Measurements from ENCODE around the gene FGF2. TPM values are rescaled to one million over a fixed set of nuclear protein-coding genes. Genes with fewer than 3 reads are reported as not detected.
"Not testable (repeated sequence)": the region's sequence is repeated elsewhere in the genome, so short reads cannot be mapped to it uniquely, and the experiment has no call there.

FGF2 gene
- total RNA-seq, 1 experiment from 2014 or later: not detected

DNA sequence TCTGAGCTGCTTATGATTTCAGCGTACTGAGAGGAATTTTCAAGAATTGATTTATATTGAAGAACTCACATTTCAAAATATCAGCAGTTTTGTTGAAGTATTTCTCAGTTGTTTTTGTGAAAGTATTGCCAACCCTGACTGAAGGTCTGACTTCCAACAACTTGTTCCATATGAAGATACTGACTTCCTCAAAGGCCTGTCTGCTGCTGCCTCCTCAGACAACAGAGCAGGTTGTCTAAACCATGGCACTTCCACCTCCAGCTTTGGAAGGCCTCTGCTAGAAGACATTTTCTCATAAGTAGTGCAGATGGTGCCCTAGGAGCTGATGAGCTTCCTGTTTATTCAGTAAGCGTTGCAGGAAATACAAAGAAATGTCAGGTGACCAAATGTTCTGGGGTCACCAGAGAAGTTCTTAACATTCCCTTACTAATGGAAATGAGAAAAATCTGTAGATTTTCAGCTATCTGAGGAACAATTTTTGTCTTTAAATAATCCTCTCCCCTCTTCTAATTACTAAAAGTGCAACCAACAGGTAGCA is 28.8 kb downstream of the FGF2 start:
- no peak overlapping the region for H2AFZ ChIP-seq (ENCODE audit: low read length)
- H3K9me3 ChIP-seq (ENCODE audit: low read length): no peaks in the 10 kb centered on the region
- no peaks in the 10 kb centered on the region for H3K36me3 ChIP-seq (ENCODE audit: insufficient read depth, low read length)
- no peak overlapping the region for H3K4me2 ChIP-seq (ENCODE audit: low read depth, low read length, poor library complexity, severe bottlenecking)
- H3K27me3 ChIP-seq (ENCODE audit: low read length): no peaks in the 10 kb centered on the region
- no peak overlapping the region for H3K4me3 ChIP-seq (ENCODE audit: low read length)
- H3K79me2 ChIP-seq (ENCODE audit: low read length): no peaks in the 10 kb centered on the region
- H3K9ac ChIP-seq (ENCODE audit: low read length): no peak overlapping the region
- no peaks in the 10 kb centered on the region for H3K9me2 ChIP-seq (replicated peaks; ENCODE audit: insufficient read depth, low read length)
- no peak for DNase-seq
- H3K4me1 ChIP-seq (ENCODE audit: low read length): no peaks in the 10 kb centered on the region
- no peaks in the 10 kb centered on the region for H4K20me1 ChIP-seq (ENCODE audit: insufficient read depth, low read depth, low read length)
- no peak overlapping the region for H3K27ac ChIP-seq (ENCODE audit: low read length)

DNA sequence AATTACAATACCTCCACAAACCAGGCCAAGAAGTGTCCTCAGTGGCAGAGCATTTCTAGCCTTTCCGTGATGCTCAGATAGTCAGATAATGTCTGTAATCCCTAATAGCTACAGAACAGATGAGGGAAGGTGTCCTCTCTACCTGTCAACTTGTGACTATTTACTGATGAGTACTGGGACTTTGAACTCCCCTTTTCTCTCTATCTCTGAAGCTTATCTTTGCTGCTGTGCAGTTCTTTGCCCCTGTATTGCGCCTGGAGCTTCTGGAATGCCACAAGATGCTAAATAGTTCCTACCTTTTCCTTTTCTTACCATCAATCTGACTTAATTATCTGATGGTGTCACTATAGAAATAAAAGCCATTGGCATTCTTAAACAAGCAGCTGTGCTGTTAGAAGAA is 30.5 kb downstream of the FGF2 start:
- no peaks in the 10 kb centered on the region for H4K20me1 ChIP-seq (ENCODE audit: insufficient read depth, low read depth, low read length)
- H3K27me3 ChIP-seq (ENCODE audit: low read length): no peaks in the 10 kb centered on the region
- no peak overlapping the region for H3K4me2 ChIP-seq (ENCODE audit: low read depth, low read length, poor library complexity, severe bottlenecking)
- H3K4me1 ChIP-seq (ENCODE audit: low read length): no peaks in the 10 kb centered on the region
- H3K9me3 ChIP-seq (ENCODE audit: low read length): no peaks in the 10 kb centered on the region
- no peak overlapping the region for H3K27ac ChIP-seq (ENCODE audit: low read length)
- no peak overlapping the region for H3K4me3 ChIP-seq (ENCODE audit: low read length)
- no peak for DNase-seq
- H2AFZ ChIP-seq (ENCODE audit: low read length): no peak overlapping the region
- no peaks in the 10 kb centered on the region for H3K36me3 ChIP-seq (ENCODE audit: insufficient read depth, low read length)
- no peaks in the 10 kb centered on the region for H3K79me2 ChIP-seq (ENCODE audit: low read length)
- no peaks in the 10 kb centered on the region for H3K9me2 ChIP-seq (replicated peaks; ENCODE audit: insufficient read depth, low read length)
- no peak overlapping the region for H3K9ac ChIP-seq (ENCODE audit: low read length)

DNA sequence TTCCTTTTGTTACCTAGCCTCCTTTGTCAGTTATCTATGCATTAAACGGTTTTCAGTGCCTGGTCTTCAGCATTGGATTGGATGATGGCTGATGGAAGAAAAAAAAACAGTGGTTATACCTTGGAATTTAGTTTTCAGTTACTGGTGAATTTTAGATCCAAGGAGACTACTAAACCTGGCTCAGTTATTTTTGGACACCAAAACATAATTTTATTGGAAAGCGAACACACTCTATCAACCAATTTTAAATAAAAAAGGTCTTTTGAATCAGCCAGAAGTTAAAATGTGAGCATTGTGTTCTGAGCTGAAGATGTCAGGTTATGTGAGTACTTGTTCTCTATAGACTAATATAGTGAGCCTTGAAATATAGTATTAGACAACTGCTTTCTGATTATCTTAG is 32.1 kb downstream of the FGF2 start:
- no peaks in the 10 kb centered on the region for H3K9me2 ChIP-seq (replicated peaks; ENCODE audit: insufficient read depth, low read length)
- H3K36me3 ChIP-seq (ENCODE audit: insufficient read depth, low read length): no peaks in the 10 kb centered on the region
- H3K27ac ChIP-seq (ENCODE audit: low read length): no peak overlapping the region
- no peak overlapping the region for H3K4me2 ChIP-seq (ENCODE audit: low read depth, low read length, poor library complexity, severe bottlenecking)
- H3K4me3 ChIP-seq (ENCODE audit: low read length): no peak overlapping the region
- no peaks in the 10 kb centered on the region for H4K20me1 ChIP-seq (ENCODE audit: insufficient read depth, low read depth, low read length)
- no peaks in the 10 kb centered on the region for H3K27me3 ChIP-seq (ENCODE audit: low read length)
- no peak overlapping the region for H2AFZ ChIP-seq (ENCODE audit: low read length)
- no peaks in the 10 kb centered on the region for H3K9me3 ChIP-seq (ENCODE audit: low read length)
- DNase-seq: no peak
- H3K4me1 ChIP-seq (ENCODE audit: low read length): no peaks in the 10 kb centered on the region
- no peaks in the 10 kb centered on the region for H3K79me2 ChIP-seq (ENCODE audit: low read length)
- no peak overlapping the region for H3K9ac ChIP-seq (ENCODE audit: low read length)

DNA sequence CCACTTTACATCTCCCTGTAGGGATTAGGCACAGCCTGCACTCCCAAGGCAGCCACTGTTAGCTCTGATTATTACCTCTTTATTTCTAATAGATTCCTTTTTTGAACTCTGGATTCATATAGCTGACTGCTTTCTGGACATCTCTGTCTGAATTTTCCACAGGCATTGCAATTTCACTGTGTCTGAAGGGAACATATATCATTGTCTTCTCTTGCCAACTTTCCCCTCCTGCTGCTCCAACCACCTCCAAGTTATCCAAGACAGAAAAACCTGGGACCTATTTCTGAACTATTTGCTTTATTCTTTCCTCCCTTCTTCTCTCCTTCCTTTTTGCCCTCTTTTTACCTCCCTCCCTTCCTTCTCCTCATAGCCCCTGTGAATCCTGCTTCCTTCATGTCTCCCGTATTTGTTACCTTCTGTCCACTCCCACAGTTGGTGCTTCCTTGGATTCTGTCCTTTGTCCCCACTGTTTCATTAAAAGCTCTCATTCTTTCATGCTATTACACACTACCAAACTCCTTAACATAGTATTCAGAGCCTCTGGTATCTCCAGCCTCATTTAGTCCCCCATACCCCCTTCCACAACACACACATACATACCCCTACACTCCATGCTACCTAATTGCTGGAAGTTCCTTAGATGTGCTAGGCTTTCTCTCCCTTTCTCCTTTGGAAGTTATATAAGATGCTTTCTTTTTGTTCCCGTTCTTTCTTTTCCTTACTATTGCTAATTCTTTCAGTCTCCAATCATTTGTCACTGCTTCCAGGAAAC is 34.7 kb downstream of the FGF2 start:
- H3K9me3 ChIP-seq (ENCODE audit: low read length): no peaks in the 10 kb centered on the region
- H2AFZ ChIP-seq (ENCODE audit: low read length): no peak overlapping the region
- no peak overlapping the region for H3K4me2 ChIP-seq (ENCODE audit: low read depth, low read length, poor library complexity, severe bottlenecking)
- H3K4me3 ChIP-seq (ENCODE audit: low read length): no peak overlapping the region
- no peaks in the 10 kb centered on the region for H3K79me2 ChIP-seq (ENCODE audit: low read length)
- no peaks in the 10 kb centered on the region for H3K27me3 ChIP-seq (ENCODE audit: low read length)
- H3K36me3 ChIP-seq (ENCODE audit: insufficient read depth, low read length): no peaks in the 10 kb centered on the region
- no peak for DNase-seq
- no peak overlapping the region for H3K27ac ChIP-seq (ENCODE audit: low read length)
- no peaks in the 10 kb centered on the region for H3K4me1 ChIP-seq (ENCODE audit: low read length)
- H4K20me1 ChIP-seq (ENCODE audit: insufficient read depth, low read depth, low read length): no peaks in the 10 kb centered on the region
- no peak overlapping the region for H3K9ac ChIP-seq (ENCODE audit: low read length)
- H3K9me2 ChIP-seq (replicated peaks; ENCODE audit: insufficient read depth, low read length): no peaks in the 10 kb centered on the region

DNA sequence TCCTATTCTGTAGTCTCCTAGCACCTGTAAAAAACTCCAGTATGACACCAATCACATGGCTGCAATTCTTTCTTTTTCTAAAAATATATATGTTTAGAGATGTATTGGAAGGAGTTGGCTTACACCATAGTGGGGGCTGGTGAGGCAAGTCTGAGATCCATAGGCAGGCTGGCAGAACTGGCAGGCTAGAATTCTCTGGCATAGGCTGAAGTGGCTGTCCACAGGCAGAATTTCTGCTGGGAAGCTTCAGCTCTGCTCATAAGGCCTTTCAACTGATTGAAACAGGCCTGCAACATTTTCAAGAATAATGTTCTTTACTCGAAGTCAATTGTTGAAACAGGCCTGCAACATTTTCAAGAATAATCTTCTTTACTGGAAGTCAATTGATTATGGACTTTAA is 37.0 kb downstream of the FGF2 start:
- H3K27me3 ChIP-seq (ENCODE audit: low read length): no peaks in the 10 kb centered on the region
- H3K27ac ChIP-seq (ENCODE audit: low read length): no peak overlapping the region
- H3K4me1 ChIP-seq (ENCODE audit: low read length): no peaks in the 10 kb centered on the region
- no peak overlapping the region for H2AFZ ChIP-seq (ENCODE audit: low read length)
- no peak for DNase-seq
- no peaks in the 10 kb centered on the region for H3K36me3 ChIP-seq (ENCODE audit: insufficient read depth, low read length)
- no peaks in the 10 kb centered on the region for H4K20me1 ChIP-seq (ENCODE audit: insufficient read depth, low read depth, low read length)
- no peak overlapping the region for H3K4me3 ChIP-seq (ENCODE audit: low read length)
- no peaks in the 10 kb centered on the region for H3K79me2 ChIP-seq (ENCODE audit: low read length)
- no peaks in the 10 kb centered on the region for H3K9me3 ChIP-seq (ENCODE audit: low read length)
- no peak overlapping the region for H3K4me2 ChIP-seq (ENCODE audit: low read depth, low read length, poor library complexity, severe bottlenecking)
- no peaks in the 10 kb centered on the region for H3K9me2 ChIP-seq (replicated peaks; ENCODE audit: insufficient read depth, low read length)
- H3K9ac ChIP-seq (ENCODE audit: low read length): no peak overlapping the region

DNA sequence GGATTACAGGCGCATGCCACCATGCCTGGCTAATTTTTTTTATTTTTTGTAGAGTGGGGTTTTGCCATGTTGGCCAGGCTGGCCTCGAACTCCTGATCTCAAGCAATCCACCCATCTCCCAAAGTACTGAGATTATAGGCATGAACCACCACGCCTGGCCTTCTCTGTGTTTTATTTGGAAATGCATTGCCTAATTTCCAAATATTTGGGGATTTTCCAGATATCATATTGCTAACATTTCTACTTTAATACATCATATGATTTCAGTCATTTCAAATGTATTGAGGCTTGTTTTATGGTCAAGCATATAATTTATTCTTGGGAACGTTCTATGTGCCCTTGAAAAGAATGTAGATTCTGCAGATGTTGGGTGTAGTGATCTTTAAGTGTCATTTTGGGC is 38.8 kb downstream of the FGF2 start:
- Histone ChIP-seq H3K9me3 (ENCODE audit: low read length) (no peaks in the 10 kb centered on the region), H3K9ac (ENCODE audit: low read length) (no peak overlapping the region), H3K4me3 (ENCODE audit: low read length) (no peak overlapping the region), H3K79me2 (ENCODE audit: low read length) (no peaks in the 10 kb centered on the region), H3K9me2 (replicated peaks; ENCODE audit: insufficient read depth, low read length) (no peaks in the 10 kb centered on the region), H3K27ac (ENCODE audit: low read length) (no peak overlapping the region), H2AFZ (ENCODE audit: low read length) (no peak overlapping the region), H4K20me1 (ENCODE audit: insufficient read depth, low read depth, low read length) (no peaks in the 10 kb centered on the region), H3K27me3 (ENCODE audit: low read length) (no peaks in the 10 kb centered on the region), H3K36me3 (ENCODE audit: insufficient read depth, low read length) (no peaks in the 10 kb centered on the region), H3K4me2 (ENCODE audit: low read depth, low read length, poor library complexity, severe bottlenecking) (no peak overlapping the region), H3K4me1 (ENCODE audit: low read length) (no peaks in the 10 kb centered on the region)
- DNase-seq: no peak

DNA sequence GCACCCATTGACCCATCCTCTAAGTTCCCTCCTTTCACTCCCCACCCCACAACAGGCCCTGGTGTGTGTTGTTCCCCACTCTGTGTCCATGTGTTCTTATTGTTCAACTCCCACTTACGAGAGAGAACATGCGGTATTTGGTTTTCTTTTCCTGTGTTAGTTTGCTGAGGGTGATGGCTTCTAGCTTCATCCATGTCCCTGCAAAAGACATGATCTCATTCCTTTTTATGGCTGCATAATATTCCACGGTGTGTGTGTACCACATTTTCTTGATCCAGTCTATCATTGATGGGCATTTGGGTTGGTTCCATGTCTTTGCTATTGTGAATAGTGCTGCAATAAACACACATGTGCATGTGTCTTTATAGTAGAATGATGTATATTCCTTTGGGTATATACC is 41.6 kb downstream of the FGF2 start:
- H3K79me2 ChIP-seq (ENCODE audit: low read length); H3K4me1 ChIP-seq (ENCODE audit: low read length); H3K9me2 ChIP-seq (replicated peaks; ENCODE audit: insufficient read depth, low read length); H3K27ac ChIP-seq (ENCODE audit: low read length); H3K36me3 ChIP-seq (ENCODE audit: insufficient read depth, low read length); H2AFZ ChIP-seq (ENCODE audit: low read length); H3K27me3 ChIP-seq (ENCODE audit: low read length); H3K9ac ChIP-seq (ENCODE audit: low read length); DNase-seq; H4K20me1 ChIP-seq (ENCODE audit: insufficient read depth, low read depth, low read length); H3K9me3 ChIP-seq (ENCODE audit: low read length); H3K4me3 ChIP-seq (ENCODE audit: low read length); H3K4me2 ChIP-seq (ENCODE audit: low read depth, low read length, poor library complexity, severe bottlenecking): not testable (repeated sequence)

DNA sequence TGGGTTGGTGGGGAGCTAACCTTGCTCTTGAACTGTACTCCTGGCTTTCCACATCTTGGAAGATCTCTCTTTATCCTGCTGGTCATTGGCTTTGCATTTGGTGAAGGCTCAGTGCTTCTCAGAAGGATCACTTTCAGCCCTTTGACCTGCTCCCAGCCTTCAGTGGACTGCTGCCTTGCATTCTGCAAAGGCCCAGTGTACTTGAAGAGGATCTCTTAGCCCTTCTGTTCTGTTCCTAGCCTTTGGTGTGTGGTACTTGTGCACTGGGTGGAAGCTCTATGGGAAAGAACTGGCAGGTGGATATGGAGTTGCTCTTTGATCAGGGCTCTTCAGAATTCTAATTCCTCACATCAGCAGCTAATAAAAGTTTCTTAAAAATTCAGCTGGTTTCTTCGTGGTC is 46.5 kb downstream of the FGF2 start:
- H3K9ac ChIP-seq (ENCODE audit: low read length): no peak overlapping the region
- no peaks in the 10 kb centered on the region for H3K27me3 ChIP-seq (ENCODE audit: low read length)
- no peaks in the 10 kb centered on the region for H3K36me3 ChIP-seq (ENCODE audit: insufficient read depth, low read length)
- no peak overlapping the region for H3K27ac ChIP-seq (ENCODE audit: low read length)
- DNase-seq: no peak
- no peaks in the 10 kb centered on the region for H3K9me3 ChIP-seq (ENCODE audit: low read length)
- no peaks in the 10 kb centered on the region for H3K79me2 ChIP-seq (ENCODE audit: low read length)
- no peak overlapping the region for H3K4me3 ChIP-seq (ENCODE audit: low read length)
- no peaks in the 10 kb centered on the region for H3K4me1 ChIP-seq (ENCODE audit: low read length)
- H3K9me2 ChIP-seq (replicated peaks; ENCODE audit: insufficient read depth, low read length): no peaks in the 10 kb centered on the region
- no peak overlapping the region for H3K4me2 ChIP-seq (ENCODE audit: low read depth, low read length, poor library complexity, severe bottlenecking)
- no peak overlapping the region for H2AFZ ChIP-seq (ENCODE audit: low read length)
- no peaks in the 10 kb centered on the region for H4K20me1 ChIP-seq (ENCODE audit: insufficient read depth, low read depth, low read length)
